Fibroblast of villous mesenchyme (primary cell): ENCODE data around the gene NTM. TPM values are rescaled to one million over a fixed set of nuclear protein-coding genes. Genes with fewer than 3 reads are reported as not detected.
A peak's percentile ranks its signal among the peaks of the same experiment; 100 is the strongest.

Source experiments
- DNase-seq: peaks from one replicate; pipeline ENCODE4 v3.0.0-alpha.2; 2010; ENCODE audit warnings: low read depth
- H3K4me3 ChIP-seq: 2 replicates; pipeline ENCODE4 v1.5.1; 2011; ENCODE audit warnings: low read depth, mild to moderate bottlenecking, low read length
- CTCF ChIP-seq: IDR thresholded peaks from 2 replicates; pipeline ENCODE4 v1.5.1; 2012; ENCODE audit warnings: low read depth, mild to moderate bottlenecking, low read length; ENCODE audit not compliant: insufficient read depth
- total RNA-seq: library from RNA; depleted of rRNA; stranded (reverse); fragments of >200 nt; gene quantifications from 2 replicates; pipeline ENCODE4 v1.2.3, GENCODE V29; 2012

The NTM gene
- total RNA-seq, 1 donor, result 7.3 TPM

GRCh38 chr11:131354251-131354701, 16.1 kb upstream of the NTM start:
- H3K4me3 ChIP-seq, result no peak overlapping the region
- TF ChIP-seq CTCF, result no peak
- DNase-seq, result no peak

GRCh38 chr11:131356206-131356605, 14.2 kb upstream of the NTM start:
- no peak for TF ChIP-seq CTCF
- no peak overlapping the region for H3K4me3 ChIP-seq
- peak; percentile 1 for DNase-seq

GRCh38 chr11:131365329-131365930, 5.0 kb upstream of the NTM start:
- TF ChIP-seq CTCF, result no peak
- no peak for DNase-seq
- no peak overlapping the region for H3K4me3 ChIP-seq

- TF ChIP-seq CTCF, result no peak
- no peak for DNase-seq
- H3K4me3 ChIP-seq, result no peak overlapping the region
These were observed 731 bp downstream of the NTM start for GRCh38 chr11:131370901-131371790.

GRCh38 chr11:131371791-131372104, 1.3 kb downstream of the NTM start:
- DNase-seq, result no peak
- H3K4me3 ChIP-seq, result no peak overlapping the region
- no peak for TF ChIP-seq CTCF

- DNase-seq, result no peak
- H3K4me3 ChIP-seq, result no peak overlapping the region
- TF ChIP-seq CTCF, result no peak
These were observed 2.0 kb downstream of the NTM start for GRCh38 chr11:131372234-131372962.
